Fibroblast of villous mesenchyme (primary cell): ENCODE results near the gene ADRM1. TPM values are rescaled to one million over a fixed set of nuclear protein-coding genes. Genes with fewer than 3 reads are reported as not detected.

Experiments
- DNase-seq: peaks from one replicate; pipeline ENCODE4 v3.0.0-alpha.2; 2010; ENCODE audit warnings: low read depth
- H3K4me3 ChIP-seq: 2 replicates; pipeline ENCODE4 v1.5.1; 2011; ENCODE audit warnings: low read depth, mild to moderate bottlenecking, low read length
- CTCF ChIP-seq: IDR thresholded peaks from 2 replicates; pipeline ENCODE4 v1.5.1; 2012; ENCODE audit warnings: low read depth, mild to moderate bottlenecking, low read length; ENCODE audit not compliant: insufficient read depth
- total RNA-seq: library from RNA; depleted of rRNA; stranded (reverse); fragments of >200 nt; gene quantifications from 2 replicates; pipeline ENCODE4 v1.2.3, GENCODE V29; 2012

ADRM1 gene
- total RNA-seq, 1 donor: 111 TPM

- H3K4me3 ChIP-seq: no peak overlapping the region
- no peak for TF ChIP-seq CTCF
- no peak for DNase-seq
These were observed 20.6 kb downstream of the ADRM1 start for GRCh38 chr20:62323146-62323979.

- no peak for DNase-seq
- no peak for TF ChIP-seq CTCF
- no peak overlapping the region for H3K4me3 ChIP-seq
These were observed 21.4 kb downstream of the ADRM1 start for GRCh38 chr20:62323980-62324906.

GRCh38 chr20:62325172-62325905 lies 22.5 kb downstream of the ADRM1 start:
- TF ChIP-seq CTCF: no peak
- no peak overlapping the region for H3K4me3 ChIP-seq
- no peak for DNase-seq

- no peak for DNase-seq
- no peak overlapping the region for H3K4me3 ChIP-seq
- TF ChIP-seq CTCF: no peak
These were observed 23.8 kb downstream of the ADRM1 start for GRCh38 chr20:62326559-62326958.

- no peak overlapping the region for H3K4me3 ChIP-seq
- DNase-seq: no peak
- TF ChIP-seq CTCF: no peak
These were observed 24.3 kb downstream of the ADRM1 start for GRCh38 chr20:62326959-62327725.
